K562 (cell line): ENCODE results near the gene DAPK1. TPM values are rescaled to one million over a fixed set of nuclear protein-coding genes. Genes with fewer than 3 reads are reported as not detected.

Experiments
- ATAC-seq: fragments of 200-7000 bp; cut with Tn5 transposase; 3 replicates; pipeline ENCODE4 v1.9.1; 2020; ENCODE audit warnings: moderate library complexity
- BruUV-seq: library from RNA; stranded (reverse); fragments of 400-500 nt; replicated peaks from 2 replicates; lab custom pipeline; 2021; lab: Mats Ljungman, UMichigan
- CTCF ChIA-PET: fragments of 300-600 bp; formaldehyde crosslinking; extraction: SDS; loops from one replicate; lab custom pipeline; 2021; ENCODE audit warnings: low intra/inter-chr PET ratio; lab: Yijun Ruan, JAX
- POLR2A ChIA-PET: fragments of 300-600, 350-650 bp; sonication (Branson Sonifier 250); formaldehyde crosslinking; extraction: SDS; loops from one replicate; lab custom pipeline; 2021; ENCODE audit warnings: antibody characterized with exemption, inconsistent platforms; lab: Yijun Ruan, JAX
- DNase-seq, 4 experiments: peaks; one replicate each; pipeline versions ENCODE4 v3.0.0 to v3.0.0-alpha.2; 2011 to 2018; ENCODE audit warnings: low spot score in 3 of 4, mixed read lengths in 3 of 4; ENCODE audit errors: extremely low read depth in 1 of 4
- FAIRE-seq: peaks from 2 replicates; lab custom pipeline; 2011; peaks lifted over from hg19 to GRCh38; lab: Jason Lieb, UNC
- H2AFZ ChIP-seq: 2 replicates; pipeline ENCODE4 v1.6.0; 2011; ENCODE audit warnings: low read depth, low read length, control low read depth, inconsistent platforms
- H3K27ac ChIP-seq: fragments of 200-600 bp; 3 replicates; pipeline ENCODE4 v1.8.0; 2011; ENCODE audit warnings: low read depth, mild to moderate bottlenecking, control low read depth, inconsistent platforms, low read length, moderate library complexity, mixed read lengths; ENCODE audit errors: extremely low read depth
- H3K27me3 ChIP-seq, 2 experiments: fragments of 300-600 bp in 1 of 2; 2 replicates in 1 of 2; 3 replicates in 1 of 2; pipeline versions ENCODE4 v1.6.0 to v1.8.0; 2011; ENCODE audit warnings: inconsistent platforms in 2 of 2, low read length in 2 of 2, mild to moderate bottlenecking in 1 of 2, mixed read lengths in 1 of 2, moderate library complexity in 1 of 2; ENCODE audit not compliant: control insufficient read depth in 2 of 2, insufficient read depth in 2 of 2
- H3K36me3 ChIP-seq: fragments of 300-600 bp; 3 replicates; pipeline ENCODE4 v1.8.0; 2011; ENCODE audit warnings: mild to moderate bottlenecking, low read length, inconsistent platforms; ENCODE audit not compliant: control insufficient read depth, insufficient read depth
- H3K4me1 ChIP-seq, 2 experiments: fragments of 200-600 bp in 1 of 2; replicated peaks in 1 of 2; 2 replicates in 1 of 2; 3 replicates in 1 of 2; pipeline versions ENCODE4 v1.5.1 to v1.8.0; 2011; ENCODE audit warnings: inconsistent platforms in 2 of 2, low read length in 2 of 2, mild to moderate bottlenecking in 1 of 2, mixed read lengths in 1 of 2, moderate library complexity in 1 of 2; ENCODE audit not compliant: control insufficient read depth in 2 of 2, insufficient read depth in 2 of 2
- H3K4me2 ChIP-seq: 2 replicates; pipeline ENCODE4 v1.6.1; 2011; ENCODE audit warnings: low read length, control low read depth, inconsistent platforms, mixed read lengths; ENCODE audit not compliant: insufficient read depth
- H3K4me3 ChIP-seq: fragments of 200-600 bp; sonication (generic), shearing (Covaris generic); 2 replicates; pipeline ENCODE4 v1.5.1; 2016; ENCODE audit warnings: control low read depth, inconsistent platforms
- H3K79me2 ChIP-seq: fragments of 200-600 bp; 3 replicates; pipeline ENCODE4 v1.8.0; 2011; ENCODE audit warnings: low read length, inconsistent platforms; ENCODE audit not compliant: control insufficient read depth, insufficient read depth
- H3K9ac ChIP-seq, 2 experiments: 2 replicates each; pipeline versions ENCODE4 v1.6.0 to v1.6.1; 2011; ENCODE audit warnings: low read depth in 2 of 2, low read length in 2 of 2, control low read depth in 1 of 2, inconsistent platforms in 1 of 2, mild to moderate bottlenecking in 1 of 2, mixed read lengths in 1 of 2; ENCODE audit not compliant: insufficient read depth in 1 of 2
- H3K9me1 ChIP-seq: one replicate; pipeline ENCODE4 v1.6.0; 2011; ENCODE audit warnings: inconsistent platforms, mild to moderate bottlenecking, low read length, moderate library complexity; ENCODE audit not compliant: control insufficient read depth, insufficient read depth
- H3K9me3 ChIP-seq: replicated peaks from 2 replicates; pipeline ENCODE4 v1.5.1; 2011; ENCODE audit warnings: low read depth, low read length, inconsistent platforms; ENCODE audit not compliant: control insufficient read depth, insufficient read depth
- H4K20me1 ChIP-seq: replicated peaks from 2 replicates; pipeline ENCODE4 v1.6.1; 2011; ENCODE audit warnings: low read length, inconsistent platforms, mixed read lengths; ENCODE audit not compliant: control insufficient read depth, insufficient read depth
- CEBPB ChIP-seq: fragments of 450-650 bp; IDR thresholded peaks from 2 replicates; pipeline ENCODE4 v1.6.1; 2016; ENCODE audit warnings: missing genetic modification characterization, missing compliant biosample characterization
- CEBPG ChIP-seq, 3 experiments: fragments of 200-800 bp in 1 of 3; sonication (Bioruptor generic) in 1 of 3; sonication (generic) in 1 of 3; formaldehyde crosslinking in 1 of 3; IDR thresholded peaks in 2 of 3; conservative IDR thresholded peaks in 1 of 3; 2 replicates each; pipeline versions ENCODE4 v1.6.1 to v1.8.0; 2016 to 2022; ENCODE audit warnings: missing compliant biosample characterization in 2 of 3, missing genetic modification characterization in 2 of 3, mild to moderate bottlenecking in 1 of 3, missing genetic modification reagents in 1 of 3
- CREBBP ChIP-seq: IDR thresholded peaks from one replicate; pipeline ENCODE4 v1.6.1; 2012; ENCODE audit warnings: low read depth, mild to moderate bottlenecking, control low read depth, inconsistent platforms, low read length
- FOXJ3 ChIP-seq: sonication (generic); formaldehyde crosslinking; IDR thresholded peaks from 2 replicates; pipeline ENCODE4 v1.4.0; 2020; ENCODE audit warnings: mild to moderate bottlenecking, missing genetic modification reagents
- POLR2G ChIP-seq: fragments of 200-400 bp; formaldehyde crosslinking; IDR thresholded peaks from 2 replicates; pipeline ENCODE4 v1.6.1; 2017; ENCODE audit warnings: low read depth, mild to moderate bottlenecking, antibody characterized with exemption, low read length, moderate library complexity
- RBBP5 ChIP-seq: fragments of 200-600 bp; sonication (generic); IDR thresholded peaks from 2 replicates; pipeline ENCODE4 v1.6.1; 2012; ENCODE audit warnings: borderline replicate concordance, mild to moderate bottlenecking, low read length, control low read depth, inconsistent platforms; ENCODE audit not compliant: insufficient read depth, poor library complexity, severe bottlenecking
- RCOR1 ChIP-seq, 2 experiments: IDR thresholded peaks; 2 replicates each; pipeline ENCODE4 v1.6.1; 2012; ENCODE audit warnings: low read depth in 2 of 2, low read length in 2 of 2, borderline replicate concordance in 1 of 2, improper control_type of control experiment in 1 of 2
- TGIF2 ChIP-seq: sonication (generic); formaldehyde crosslinking; IDR thresholded peaks from 2 replicates; pipeline ENCODE4 v1.8.1; 2022; ENCODE audit warnings: mild to moderate bottlenecking, missing genetic modification reagents, moderate library complexity
- ZBED1 ChIP-seq: IDR thresholded peaks from 2 replicates; pipeline ENCODE4 v1.6.1; 2014
- ZBTB33 ChIP-seq: sonication (generic); formaldehyde crosslinking; IDR thresholded peaks from 2 replicates; pipeline ENCODE4 v1.8.1; 2023; ENCODE audit warnings: mild to moderate bottlenecking, missing genetic modification reagents
- ZFX ChIP-seq: sonication (generic); formaldehyde crosslinking; IDR thresholded peaks from 2 replicates; pipeline ENCODE4 v1.8.0; 2022; ENCODE audit warnings: mild to moderate bottlenecking, missing genetic modification reagents, moderate library complexity
- WGBS: fragments of 100-300 bp; shearing (Covaris generic); methylation state at CpG from one replicate; pipeline ENCODE4 v1.1.6; 2016; ENCODE audit warnings: low coverage, mixed read lengths; ENCODE audit not compliant: insufficient coverage; ENCODE audit errors: missing lambda C conversion rate; 5-methylcytosine and 5-hydroxymethylcytosine counted together
- in situ Hi-C: fragments of 300-500 bp; cut with MboI; formaldehyde crosslinking; loops from 4 replicates; pipeline ENCODE4 v1.15.0; 2018; ENCODE audit warnings: inconsistent platforms, mixed read lengths
- intact Hi-C: fragments of 100-400 bp; cut with micrococcal nuclease; formaldehyde crosslinking; loops from 2 replicates; pipeline ENCODE4 v1.14.2; 2022
- polyA plus RNA-seq, 8 experiments: library from polyadenylated mRNA; depleted of rRNA in 4 of 8; stranded (reverse) in 5 of 8; unstranded in 3 of 8; fragments of >200 nt; fragmentation: Nextera tagmentation in 2 of 8; fragmentation: Illumina TruSeq in 1 of 8; extraction: Ambion mirVana in 2 of 8; extraction: Trizol in 1 of 8; gene quantifications; 2 replicates each; pipeline versions ENCODE4 v1.2.1 to v1.2.3, GENCODE V29; 2011 to 2014; ENCODE audit warnings: inconsistent platforms in 1 of 8, missing spikeins in 1 of 8
- total RNA-seq, 7 experiments: library from RNA; depleted of rRNA in 6 of 7; stranded (reverse); fragments of >200 nt in 6 of 7; fragmentation: Illumina TruSeq in 2 of 7; extraction: Trizol in 2 of 7; gene quantifications; 2 replicates each; pipeline versions ENCODE4 v1.2.1 to v1.2.3, GENCODE V29; 2011 to 2021; ENCODE audit warnings: low replicate concordance in 1 of 7
- TF ChIP-seq, protein P1 (sequence below): IDR thresholded peaks from 2 replicates; pipeline ENCODE4 v1.6.1; 2016; ENCODE audit warnings: missing genetic modification characterization, missing compliant biosample characterization

The DAPK1 gene
- total and polyA plus RNA-seq, 9 of the 15 experiments (the other 6 are each of a cell fraction or from before 2014, with no cell fraction given) = 1.7 to 26.4 (median 15.8) TPM

DNA sequence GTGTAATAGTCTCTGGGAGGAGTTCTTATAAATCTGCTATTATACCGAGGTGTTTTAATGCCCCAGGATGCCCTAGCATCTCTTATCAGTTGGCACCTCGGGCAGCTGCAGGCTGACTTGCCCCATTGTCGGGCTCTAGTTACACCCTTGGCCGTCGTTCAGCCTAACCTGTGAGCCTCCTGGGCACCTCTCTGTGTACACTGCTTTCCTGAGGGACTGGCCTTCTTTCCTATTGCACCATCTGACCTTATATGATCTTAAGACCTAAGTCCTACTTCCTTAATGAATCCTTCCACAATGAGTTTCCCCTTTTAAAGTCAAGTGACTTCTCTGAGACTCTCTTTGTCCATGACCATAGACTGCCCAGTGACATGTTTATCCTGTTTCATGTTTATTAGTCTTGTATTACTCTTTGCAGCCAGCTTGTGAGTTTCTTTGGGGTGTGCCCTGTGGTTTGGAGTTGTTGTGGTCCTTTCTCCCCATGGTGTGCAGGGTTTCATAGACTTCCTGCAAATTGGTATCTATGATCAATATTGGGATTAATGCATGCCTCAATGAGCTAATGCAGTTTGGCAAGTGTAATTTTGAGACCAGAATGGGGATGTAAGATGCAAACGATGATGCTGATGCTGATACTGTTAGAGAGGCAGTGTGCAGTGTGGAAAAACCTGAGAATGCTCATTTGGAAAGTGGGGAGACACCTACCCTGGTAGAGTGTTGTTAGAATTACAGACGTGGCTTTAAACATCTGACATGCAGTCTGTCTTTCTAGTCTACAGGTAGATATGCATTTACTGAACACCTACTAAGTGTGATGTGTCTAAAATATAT is 4.9 kb downstream of the DAPK1 start:
- no TSS peak for BruUV-seq
- no peak for FAIRE-seq
- ChIA-PET POLR2A (interaction anchor here (0.5 to 1.2 kb wide), 2 partner anchors 11 to 124 kb away, joined by 3 to 6 read pairs; no protein-coding TSS in a partner anchor), CTCF (no interaction called here)
- Histone ChIP-seq H2AFZ (no peak overlapping the region), H3K79me2 (peaks cover 76% of the 10 kb centered on the region), H3K9me3 (no peaks in the 10 kb centered on the region), H3K4me3 (no peak overlapping the region), H3K9me1 (no peaks in the 10 kb centered on the region), H3K36me3 (peaks cover 52% of the 10 kb centered on the region; the same call in 2 of the 3 replicates), H3K27me3 (no peaks in the 10 kb centered on the region), H3K9ac (no peak overlapping the region), H4K20me1 (no peaks in the 10 kb centered on the region), H3K27ac (no peak overlapping the region), H3K4me1 (peaks cover 20 to 29% of the 10 kb centered on the region in 2 experiments; a peak in 4 of 5 replicates), H3K4me2 (no peak overlapping the region; the same call in 1 of the 2 replicates)
- no peak for TF ChIP-seq FOXJ3 (CRISPR knock-in tag)
- no peak for TF ChIP-seq ZBED1
- TF ChIP-seq RBBP5 = no peak
- no peak for TF ChIP-seq TGIF2 (CRISPR knock-in tag)
- TF ChIP-seq POLR2G = no peak
- no peak for TF ChIP-seq CEBPG (CRISPR knock-in tag; IDR thresholded peaks at IDR 0.05)
- TF ChIP-seq CEBPG (tag; conservative IDR thresholded peaks at IDR 0.05 in 1 of 2, IDR thresholded peaks at IDR 0.05 in 1 of 2) = peak in 1 of 2 experiments; percentile 34; a peak in 1 of 4 replicates
- TF ChIP-seq RCOR1 (IDR thresholded peaks at IDR 0.05; ENCODE audit: borderline replicate concordance in 1 of 2, low read depth in 2 of 2, low read length in 2 of 2) = no peak
- TF ChIP-seq, protein P1, sequence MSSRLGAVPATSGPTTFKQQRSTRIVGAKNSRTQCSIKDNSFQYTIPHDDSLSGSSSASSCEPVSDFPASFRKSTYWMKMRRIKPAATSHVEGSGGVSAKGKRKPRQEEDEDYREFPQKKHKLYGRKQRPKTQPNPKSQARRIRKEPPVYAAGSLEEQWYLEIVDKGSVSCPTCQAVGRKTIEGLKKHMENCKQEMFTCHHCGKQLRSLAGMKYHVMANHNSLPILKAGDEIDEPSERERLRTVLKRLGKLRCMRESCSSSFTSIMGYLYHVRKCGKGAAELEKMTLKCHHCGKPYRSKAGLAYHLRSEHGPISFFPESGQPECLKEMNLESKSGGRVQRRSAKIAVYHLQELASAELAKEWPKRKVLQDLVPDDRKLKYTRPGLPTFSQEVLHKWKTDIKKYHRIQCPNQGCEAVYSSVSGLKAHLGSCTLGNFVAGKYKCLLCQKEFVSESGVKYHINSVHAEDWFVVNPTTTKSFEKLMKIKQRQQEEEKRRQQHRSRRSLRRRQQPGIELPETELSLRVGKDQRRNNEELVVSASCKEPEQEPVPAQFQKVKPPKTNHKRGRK (tag) = no peak
- no peak for TF ChIP-seq ZFX (CRISPR knock-in tag)
- TF ChIP-seq CEBPB (tag) = peak; percentile 75
- TF ChIP-seq ZBTB33 = no peak
- TF ChIP-seq CREBBP = no peak
- ATAC-seq = no peak
- in situ Hi-C loops (no loop called here), intact Hi-C loops (no loop called here)
- 59% methylated on average over 7 of the region's 7 CpGs for whole genome bisulfite sequencing
- DNase-seq = no peak
